Activated CD8-positive, alpha-beta memory T cell treated with anti-CD3 and anti-CD28 coated beads for 48 hours (primary cell): Measurements from ENCODE around the gene TMCC1.
"Not testable (repeated sequence)": the region's sequence is repeated elsewhere in the genome, so short reads cannot be mapped to it uniquely, and the experiment has no call there.

Experiments used
- DNase-seq, 3 experiments: peaks; one replicate each; pipeline ENCODE4 v3.0.0-alpha.2; 2020; ENCODE audit warnings: low read depth in 2 of 3, low spot score in 2 of 3

TMCC1 gene

DNA sequence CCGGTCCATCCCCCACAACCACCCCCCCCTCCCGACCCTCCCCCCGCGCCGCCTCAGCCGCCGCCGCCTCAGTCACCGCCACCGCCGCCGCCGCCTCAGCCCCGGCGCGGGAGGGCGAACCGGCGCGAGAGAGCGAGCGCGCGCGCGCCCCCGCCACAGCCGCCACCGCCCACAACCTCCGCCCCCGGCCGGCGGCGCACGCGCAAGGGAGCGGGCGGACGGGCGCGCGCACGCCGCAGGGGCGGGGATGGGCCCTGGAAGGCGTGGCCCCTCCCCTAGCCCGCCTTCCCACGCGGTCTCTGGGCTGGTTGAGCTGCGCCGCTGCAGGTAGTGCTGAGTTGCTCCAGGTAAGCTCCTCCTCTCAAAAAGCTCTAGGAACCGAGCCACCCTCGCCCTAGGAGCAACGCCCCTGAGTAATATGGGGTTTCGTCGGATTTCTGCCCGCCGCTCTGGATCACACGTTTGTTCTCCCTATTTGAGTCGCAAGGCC, at the start of gene TMCC1:
TMCC1 (minus strand) TSS at position 131 of the 490 bp plus-strand sequence.
- DNase-seq, result peak; percentile 60 to 80 (median 72)

DNA sequence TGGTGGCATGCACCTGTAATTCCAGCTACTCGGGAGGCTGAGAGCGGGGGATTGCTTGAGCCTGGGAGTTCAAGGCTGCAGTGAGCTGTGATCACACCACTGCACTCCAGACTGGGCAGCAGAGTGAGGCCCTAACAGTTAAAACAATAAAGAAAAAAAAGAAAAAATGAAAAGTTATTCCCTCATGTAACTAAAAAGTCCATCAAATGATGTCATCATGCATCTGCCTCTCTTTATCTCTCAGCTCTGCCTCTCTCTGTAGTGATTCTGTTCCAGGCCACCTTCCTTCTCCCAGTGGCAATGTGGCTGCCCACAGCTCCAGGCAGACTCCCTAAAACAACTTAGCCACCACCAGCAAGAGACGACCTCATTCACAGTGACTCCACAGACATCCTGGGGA, 49.5 kb upstream of the TMCC1 start:
- no peak for DNase-seq

DNA sequence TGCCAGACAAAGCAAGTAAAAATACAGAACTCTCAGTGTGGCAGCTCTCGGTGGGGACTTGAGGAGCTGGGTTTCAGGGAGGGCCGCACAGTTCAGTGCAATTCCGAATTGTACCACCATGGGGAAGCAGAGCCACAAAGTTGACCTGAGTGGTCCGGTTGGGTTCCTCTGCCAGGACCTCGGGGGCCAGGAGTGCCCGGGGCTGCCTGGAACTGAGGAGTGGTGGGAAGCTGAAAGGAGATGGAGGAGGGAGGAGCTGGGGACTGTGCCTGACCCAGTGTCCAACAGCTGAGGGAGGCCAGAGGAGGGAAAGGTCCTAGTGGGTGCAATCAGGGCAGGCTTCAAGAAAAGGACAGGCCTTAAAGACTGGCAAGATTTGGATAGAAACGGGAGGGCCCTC, 48.8 kb upstream of the TMCC1 start:
- peak in 2 of 3 experiments; percentile 2 to 10 for DNase-seq

DNA sequence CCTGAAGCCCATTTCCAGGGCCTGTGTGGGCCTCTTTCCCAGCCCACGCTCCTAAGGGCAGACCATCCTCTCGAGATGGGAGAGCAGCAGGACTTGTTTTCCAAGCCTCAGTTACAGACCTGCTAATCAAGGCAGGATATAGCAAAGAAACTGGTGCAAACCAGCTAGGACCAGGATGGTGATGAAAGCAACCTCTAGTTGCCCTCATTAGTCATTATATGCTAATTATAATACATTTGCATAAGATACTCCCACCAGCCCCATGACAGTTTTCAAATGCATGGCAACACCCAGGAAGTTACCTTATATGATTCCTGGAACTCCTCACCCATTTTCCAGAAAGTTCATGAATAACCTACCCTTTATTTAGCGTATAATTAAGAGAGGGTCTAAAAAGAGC, 46.6 kb upstream of the TMCC1 start:
- no peak for DNase-seq

DNA sequence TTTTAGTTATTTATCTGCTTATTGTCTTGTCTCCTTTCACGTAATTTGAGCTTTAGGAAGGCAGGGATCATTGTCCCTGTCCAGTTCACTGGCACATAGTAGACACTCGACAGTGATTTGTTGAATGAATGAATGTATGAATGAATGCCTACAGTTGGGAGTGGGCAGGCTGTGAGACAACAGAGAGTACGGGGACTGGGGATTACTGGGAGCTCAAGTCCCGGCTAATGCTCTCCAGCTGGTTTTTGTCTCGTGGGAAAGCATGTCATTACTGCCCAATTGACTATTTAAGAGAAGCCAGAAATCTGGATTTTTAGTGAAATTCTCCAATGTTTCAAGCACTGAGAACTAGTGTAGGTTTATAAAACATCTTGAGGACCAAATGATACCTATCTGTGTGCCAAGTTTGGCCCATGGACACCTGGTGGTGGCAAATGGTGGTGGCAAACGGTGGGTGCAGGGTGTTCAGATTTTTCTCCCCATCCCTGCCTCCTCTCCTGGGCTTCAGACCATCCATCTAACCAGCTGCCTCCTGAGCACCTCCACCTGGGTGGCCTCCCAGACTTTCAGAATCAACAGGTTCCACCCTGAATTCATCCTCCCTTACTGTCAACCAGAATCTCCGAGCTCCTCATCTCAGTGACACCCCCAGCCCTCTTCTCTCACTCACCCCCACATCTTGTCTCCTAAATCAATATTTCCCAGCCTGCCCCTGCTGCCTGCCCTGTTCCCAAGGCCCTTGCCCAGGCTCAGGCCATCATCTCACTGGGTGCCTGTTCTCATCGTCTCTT, 44.8 kb upstream of the TMCC1 start:
- no peak for DNase-seq

DNA sequence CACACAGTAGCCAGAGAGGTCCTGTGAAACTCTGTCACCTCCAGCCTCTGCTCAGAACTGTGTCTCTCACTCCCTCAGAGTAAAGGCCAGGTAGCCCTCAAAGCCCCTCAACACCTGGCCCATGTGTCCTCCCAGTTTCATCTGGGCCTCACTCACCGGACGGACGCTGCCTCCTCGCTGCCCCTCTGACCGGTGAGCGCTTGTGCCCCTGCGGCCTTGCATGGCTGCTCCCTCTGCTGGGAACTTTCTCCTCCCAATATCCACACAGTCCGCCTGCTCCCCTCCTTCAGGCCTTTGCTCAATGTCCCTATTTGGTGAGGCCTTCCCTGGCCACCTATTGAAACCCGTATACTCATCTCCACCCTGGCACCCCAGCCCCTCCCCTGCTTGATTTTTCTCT, 44.2 kb upstream of the TMCC1 start:
- no peak for DNase-seq

DNA sequence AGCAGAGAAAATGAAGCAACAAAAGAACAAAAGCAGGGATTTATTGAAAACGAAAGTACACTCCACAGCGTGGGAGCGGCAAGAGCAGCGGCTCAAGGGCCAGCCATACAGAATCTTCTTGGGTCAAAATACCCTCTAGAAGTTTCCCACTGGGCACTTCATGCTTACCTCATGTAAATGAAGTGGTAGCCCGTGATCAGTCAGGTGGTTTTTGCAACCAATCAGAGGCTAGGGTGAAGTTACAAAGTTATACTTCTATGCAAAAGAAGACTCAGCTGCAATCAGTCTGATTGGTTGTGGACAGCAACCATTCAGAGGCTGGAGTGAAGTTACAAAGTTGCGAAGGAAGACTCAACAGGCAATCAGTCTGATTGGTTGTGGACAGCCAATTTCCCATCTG, 43.2 kb upstream of the TMCC1 start:
- DNase-seq, result no peak

DNA sequence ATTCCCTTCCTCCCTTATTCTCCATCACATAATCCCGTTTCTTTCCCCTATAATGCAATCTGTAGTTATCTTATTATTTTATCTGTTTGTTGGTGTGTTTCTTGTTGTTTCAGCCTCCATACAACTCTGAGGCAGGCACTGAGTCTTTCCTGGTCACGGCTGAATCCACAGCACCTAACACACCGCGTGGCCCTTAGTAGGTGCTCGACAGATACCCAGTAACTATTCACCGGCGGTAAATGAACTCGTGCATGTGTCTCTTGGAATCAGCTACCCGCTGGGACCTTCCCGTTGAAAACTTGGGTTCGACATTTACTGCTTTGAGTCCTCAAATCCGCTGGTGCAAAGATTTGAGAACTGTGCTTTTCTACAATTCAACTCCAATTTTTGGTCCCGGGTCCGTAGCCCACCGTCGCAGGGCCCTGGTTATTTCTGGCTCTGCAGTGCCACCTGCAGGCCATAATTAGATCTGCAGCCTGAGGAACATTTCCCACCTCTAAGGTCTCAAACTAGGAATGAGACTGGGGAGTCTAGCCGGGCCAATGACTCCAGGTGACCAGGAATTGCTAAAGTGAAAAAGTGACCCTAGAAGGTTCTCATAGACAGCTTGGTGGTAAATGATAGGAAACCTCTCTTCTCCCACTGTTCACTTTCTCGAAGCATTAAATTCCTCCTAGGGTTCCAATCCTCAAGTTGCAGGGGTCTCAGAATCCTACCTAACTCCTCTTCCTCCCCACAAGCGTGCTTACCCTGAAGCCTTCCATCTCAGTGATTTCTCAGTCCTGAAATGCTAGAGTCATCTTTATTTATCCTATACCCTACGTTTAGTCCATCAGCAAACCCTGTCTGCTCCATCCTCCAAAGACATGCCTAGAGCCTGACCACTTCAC, 41.0 kb upstream of the TMCC1 start:
- DNase-seq, result no peak

DNA sequence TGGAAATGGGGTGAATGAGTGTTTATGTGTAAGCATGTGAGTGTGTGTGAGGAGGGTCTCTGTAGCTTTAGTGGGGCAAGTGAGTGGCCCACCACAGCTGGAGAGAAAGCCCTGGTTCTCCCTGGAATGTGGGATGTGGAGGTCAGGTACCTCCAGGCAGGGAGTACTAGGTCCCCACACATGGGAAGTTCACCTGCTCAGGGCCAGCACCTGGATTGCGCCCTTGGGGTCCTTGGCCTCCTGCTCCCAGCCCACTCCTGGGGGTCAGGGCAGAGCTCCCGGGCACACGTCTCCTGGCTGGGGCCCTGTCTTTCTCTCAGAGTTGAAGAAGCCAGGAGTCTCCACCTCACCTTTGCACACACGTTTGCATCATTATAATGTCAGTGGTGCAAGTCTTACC, 40.0 kb upstream of the TMCC1 start:
- no peak for DNase-seq

DNA sequence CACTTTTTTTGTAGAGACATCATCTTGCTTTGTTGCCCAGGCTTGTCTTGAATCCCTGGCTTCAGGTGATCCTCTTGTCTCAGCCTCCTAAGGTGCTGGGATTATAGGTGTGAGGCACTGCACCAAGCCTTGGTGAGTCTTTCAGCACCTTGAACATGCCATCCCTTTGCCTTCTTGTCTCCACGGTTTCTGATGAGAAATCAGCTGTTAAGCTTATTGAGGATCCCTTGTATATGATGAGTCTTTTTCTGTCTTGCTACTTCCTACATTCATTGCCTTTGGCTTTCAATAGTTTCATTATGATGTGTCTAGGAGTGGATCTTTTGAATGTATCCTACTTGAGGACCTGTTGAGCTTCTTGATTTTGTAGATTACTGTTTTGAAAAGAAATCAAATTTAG, 35.9 kb upstream of the TMCC1 start:
- no peak for DNase-seq

DNA sequence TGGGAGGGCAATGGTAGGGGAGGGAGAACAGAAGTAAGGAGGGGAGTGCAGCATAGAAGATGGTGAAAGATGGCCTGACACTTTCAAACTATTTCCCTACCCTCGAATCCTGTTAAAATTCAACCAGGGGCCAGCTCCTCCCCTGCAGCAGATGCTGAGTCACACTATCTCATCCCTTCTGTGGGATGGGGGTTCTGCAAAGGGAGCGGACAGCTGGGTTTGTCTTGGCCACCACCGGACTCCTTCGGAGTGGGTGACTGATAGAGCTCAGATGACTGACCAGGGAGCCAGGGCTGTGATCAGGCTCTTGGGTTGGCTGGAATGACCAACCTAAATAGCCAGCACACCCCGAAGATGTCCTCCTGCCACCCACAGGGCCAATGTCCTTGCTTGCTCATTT, 33.6 kb upstream of the TMCC1 start:
- DNase-seq, result no peak

DNA sequence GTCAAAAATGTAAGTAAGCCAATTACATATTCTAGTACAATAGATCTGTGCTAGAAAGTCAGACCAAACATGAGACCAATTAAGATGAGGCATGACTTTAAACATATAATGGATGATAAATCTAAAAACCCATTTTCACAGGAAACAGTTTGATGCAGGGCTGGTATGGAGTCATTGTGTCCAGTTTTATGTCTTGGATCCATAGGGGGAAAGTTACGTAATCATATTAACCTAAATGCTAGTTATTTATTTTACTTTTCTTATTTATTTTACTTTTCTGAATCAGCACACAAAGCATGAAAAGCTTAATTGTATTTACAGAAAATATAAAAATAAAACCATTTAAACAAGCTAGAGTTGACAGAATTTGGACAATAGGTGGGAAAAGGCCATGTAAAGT, 26.3 kb upstream of the TMCC1 start:
- DNase-seq, result no peak

DNA sequence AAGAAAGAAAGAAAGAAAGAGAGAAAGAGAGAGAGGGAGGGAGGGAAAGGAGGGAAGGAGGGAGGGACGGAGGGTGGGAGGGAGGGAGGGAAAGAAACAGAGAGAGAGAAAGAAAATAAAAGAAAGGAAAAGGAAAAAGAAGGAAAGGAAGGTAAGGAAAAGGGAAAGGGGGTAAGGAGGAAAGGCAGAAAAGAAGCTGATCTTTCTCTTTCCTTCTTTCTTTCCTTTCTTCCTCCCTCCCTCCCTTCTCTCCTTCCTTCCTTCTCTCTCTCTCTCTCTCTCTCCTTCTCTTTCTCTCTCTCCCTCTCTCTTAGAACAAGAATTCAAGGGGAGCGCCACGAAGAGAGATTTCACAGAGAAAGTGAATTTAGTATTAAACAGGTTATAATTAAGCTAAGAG, 25.8 kb upstream of the TMCC1 start:
- no peak for DNase-seq

DNA sequence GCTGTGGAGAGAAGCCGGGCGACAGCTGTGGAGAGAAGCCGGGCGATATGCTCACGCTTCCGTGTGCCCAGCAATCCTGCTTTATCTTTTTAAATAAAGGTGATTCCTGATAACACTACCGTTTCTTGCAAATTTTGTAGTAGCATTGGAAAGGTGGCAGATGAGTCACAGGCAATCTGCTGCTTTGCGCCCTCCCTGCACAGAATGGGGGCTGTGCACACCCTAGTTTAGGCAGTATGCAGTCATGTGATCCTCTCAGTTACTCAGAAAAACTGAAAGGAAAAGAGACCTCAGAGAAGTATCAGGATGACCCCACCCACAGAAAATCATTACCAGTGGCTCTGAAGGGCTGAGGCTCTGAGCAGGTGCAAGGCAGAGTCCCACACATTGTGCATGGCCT, 24.9 kb upstream of the TMCC1 start:
- no peak for DNase-seq

DNA sequence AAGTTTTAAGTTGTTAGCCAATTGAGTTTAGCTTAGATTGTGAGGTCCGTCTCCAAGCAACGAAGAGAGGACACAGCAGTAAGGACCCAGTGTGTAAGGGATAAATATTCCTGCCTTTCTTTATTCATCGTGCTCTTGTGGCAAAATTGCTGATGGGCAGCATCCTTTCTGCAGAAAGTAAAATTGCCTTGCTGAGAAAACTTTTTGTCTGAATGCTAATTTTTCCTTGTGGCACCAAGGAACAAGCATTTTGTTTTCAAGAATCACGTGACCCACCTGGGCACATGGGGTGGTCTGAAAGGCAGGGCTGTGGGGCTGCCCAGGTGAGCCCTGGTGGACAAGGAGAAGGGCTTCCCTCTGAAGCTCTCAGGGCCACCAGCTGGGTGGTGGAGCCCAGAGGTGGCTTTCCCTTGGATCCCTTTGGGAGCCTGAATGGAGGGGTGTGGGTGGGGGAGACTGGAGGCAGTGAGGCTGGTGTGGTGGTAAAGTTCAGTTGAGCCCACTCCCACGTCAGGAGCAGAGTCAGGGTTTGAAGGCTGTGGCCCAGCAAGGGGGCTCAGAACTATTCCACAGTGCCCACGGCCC, 24.0 kb upstream of the TMCC1 start:
- no peak for DNase-seq

DNA sequence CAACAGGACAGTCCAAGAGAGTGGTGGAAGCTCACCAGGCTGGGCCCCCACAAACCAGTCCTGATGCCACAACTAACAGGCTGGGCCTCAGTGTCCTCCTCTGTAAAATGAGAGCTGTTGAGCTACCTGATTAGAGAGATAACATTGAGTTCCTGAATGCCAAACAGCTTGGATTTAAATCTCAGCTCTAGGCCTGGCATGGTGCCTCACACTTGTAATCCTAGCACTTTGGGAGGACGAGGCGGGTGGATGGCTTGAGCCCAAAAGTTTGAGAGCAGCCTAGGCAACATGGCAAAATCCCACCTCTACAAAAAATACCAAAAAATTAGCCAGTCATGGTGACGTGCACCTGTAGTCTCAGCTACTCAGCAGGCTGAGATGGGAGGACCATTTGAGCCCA, 20.1 kb upstream of the TMCC1 start:
- no peak for DNase-seq

DNA sequence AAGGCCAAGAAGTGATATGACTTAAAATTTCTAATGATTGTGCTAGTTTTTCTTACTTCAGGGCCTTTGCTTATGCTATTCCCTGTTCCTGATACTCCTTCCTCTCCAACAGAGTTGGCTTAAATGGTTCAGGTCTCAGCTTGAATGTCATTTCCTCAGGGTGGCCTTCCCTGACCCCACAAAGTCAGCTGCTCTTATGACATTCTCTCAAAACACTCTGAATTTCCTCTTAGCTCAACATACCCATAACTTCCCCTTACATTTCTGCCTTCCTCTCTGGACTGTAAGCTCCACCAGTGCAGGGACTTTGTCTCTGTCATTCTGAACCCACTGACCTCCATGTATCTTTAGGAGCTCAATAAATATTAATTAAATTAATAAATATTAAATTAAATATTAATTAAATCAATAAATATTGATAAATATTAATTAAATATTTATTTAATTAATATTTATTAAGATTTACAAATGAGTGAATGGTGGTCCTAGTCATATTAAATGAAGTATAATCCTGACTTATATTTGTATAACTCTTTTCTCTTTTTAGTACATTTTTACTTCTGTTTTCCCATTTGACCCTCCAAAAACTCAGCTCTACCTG, 17.9 kb upstream of the TMCC1 start:
- no peak for DNase-seq

DNA sequence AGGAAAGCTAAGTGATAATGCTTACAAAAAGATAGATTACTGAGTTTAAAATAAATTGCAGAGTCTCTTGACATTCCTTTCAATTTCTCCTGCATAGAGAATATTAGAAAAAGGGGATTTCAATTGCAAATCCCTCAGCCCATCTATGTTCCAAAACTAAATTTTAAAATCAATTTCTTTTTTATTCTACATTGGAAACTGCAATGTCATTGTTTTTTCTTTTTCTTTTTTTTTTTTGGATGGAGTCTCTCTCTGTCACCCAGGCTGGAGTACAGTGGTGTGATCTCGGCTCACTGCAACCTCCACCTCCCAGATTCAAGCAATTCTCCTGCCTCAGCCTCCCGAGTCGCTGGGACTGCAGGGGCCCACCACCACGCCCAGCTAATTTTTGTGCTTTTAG, 15.7 kb upstream of the TMCC1 start:
- DNase-seq, result not testable (repeated sequence)

DNA sequence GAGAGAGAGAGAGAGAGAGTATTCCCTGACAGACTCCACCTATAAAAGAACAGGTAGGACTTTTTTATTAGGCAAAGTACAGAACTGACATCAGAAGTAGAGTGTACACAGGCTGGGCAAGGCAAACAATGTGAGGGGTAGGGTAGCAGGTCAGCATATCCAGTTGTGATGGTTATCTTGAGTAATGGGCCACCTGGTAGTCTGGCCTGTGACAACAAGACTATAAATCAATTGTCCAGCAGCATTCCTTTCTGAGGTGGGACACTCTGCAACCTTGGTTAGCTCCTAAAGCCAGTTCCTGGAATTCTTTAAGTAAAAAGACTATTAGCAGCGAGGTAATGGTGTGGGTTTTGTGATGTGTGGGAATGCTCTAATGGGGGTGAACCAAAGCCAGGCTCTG, 14.9 kb upstream of the TMCC1 start:
- no peak for DNase-seq

DNA sequence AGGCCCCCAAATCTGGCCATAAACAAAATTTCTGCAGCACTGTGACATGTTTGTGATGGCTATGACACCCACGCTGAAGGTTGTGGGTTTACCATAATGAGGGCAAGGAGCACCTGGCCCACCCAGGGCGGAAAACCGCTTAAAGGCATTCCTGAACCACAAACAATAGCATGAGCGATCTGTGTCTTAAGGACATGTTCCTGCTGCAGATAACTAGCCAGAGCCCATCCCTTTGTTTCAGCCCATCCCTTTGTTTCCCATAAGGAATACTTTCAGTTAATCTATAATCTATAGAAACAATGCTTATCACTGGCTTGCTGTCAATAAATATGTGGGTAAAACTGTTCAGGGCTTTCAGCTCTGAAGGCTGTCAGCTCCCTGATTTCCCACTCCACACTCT, 7.8 kb upstream of the TMCC1 start:
- not testable (repeated sequence) for DNase-seq

DNA sequence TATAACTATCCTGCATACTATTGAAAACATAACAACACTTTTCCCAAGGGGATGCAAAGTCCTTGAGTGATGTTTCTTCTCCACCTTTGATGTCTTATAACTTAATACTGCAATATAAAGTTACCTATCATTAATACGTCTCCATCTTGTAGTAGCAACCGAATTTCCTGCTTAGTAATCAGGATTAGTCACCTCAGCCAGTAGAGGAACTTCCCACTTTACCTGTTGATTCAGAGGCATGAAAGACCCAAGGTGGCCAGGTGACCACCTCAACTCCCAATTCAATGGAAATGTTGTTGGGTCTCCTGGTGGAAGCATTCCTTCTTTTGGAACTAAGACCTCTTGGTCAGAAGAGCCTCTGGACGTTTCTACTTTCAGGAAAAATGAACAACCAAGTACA, 3.5 kb upstream of the TMCC1 start:
- no peak for DNase-seq
